ENCODE results near the gene TAAR2.
"Not testable (repeated sequence)": the region's sequence is repeated elsewhere in the genome, so short reads cannot be mapped to it uniquely, and the experiment has no call there.

TAAR2 gene
- total RNA-seq, result 0 reads per million in 4 experiments

- DNase-seq, result no peak
Measured at GRCh38 chr6:132624175-132624574, at the start of gene TAAR2. Gene TAAR2 (minus strand): TSS chr6:132624275. CDS start chr6:132624275, 0 bp downstream.

GRCh38 chr6:132673376-132674094 is 49.5 kb upstream of the TAAR2 start:
- DNase-seq, result no peak

- DNase-seq, result no peak
Measured at GRCh38 chr6:132671295-132671694, 47.2 kb upstream of the TAAR2 start.

DNA sequence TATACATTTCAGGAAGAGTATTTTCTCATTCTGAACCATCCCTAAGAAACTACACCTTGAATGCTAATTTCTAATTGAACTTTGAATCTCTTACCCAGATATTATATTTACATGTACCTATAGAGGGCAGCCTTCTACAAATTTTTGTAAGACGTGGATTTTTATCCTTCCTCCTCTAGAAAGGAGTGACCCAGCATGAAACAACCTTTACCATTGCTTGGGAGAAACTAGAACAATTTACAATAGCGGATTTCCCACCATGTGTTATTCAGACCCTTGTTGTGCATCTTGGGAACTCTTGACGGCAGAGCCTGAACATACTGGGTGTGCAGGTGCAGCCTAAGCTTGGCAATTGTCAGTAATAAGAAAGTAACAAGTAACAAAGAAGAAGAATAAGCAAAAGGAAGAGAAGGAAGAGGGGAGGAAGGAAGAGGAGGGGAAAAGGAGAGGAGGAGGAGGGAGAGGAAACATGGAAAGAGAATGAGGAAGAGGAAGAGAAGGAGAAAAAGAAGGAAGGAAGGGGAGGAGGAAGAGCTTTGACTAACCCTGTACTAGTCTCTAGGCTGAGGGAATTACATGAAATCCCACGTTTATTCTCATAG is 45.7 kb upstream of the TAAR2 start:
- no peak for DNase-seq

DNA sequence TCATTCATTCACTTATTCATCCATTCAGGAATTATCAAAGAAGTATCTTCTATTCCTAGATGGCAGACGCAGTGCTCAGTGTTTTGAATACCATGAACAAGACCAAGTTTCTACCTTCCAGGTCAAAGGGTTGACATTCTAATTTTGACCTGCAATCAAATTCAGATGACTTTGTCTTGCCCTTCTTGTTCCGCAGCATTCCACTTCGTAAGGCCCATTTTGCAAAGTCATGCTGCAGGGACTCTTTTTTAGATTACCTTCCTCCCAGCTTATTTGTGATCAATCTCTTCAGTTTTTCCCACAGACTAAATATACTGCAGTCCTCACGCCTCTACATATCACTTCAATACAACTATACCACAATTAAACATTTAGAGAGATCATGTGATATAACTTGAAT is 42.0 kb upstream of the TAAR2 start:
- DNase-seq, result no peak

GRCh38 chr6:132664309-132665034 is 40.4 kb upstream of the TAAR2 start:
- DNase-seq, result no peak

GRCh38 chr6:132663661-132664060 is 39.6 kb upstream of the TAAR2 start:
- no peak for DNase-seq

DNA sequence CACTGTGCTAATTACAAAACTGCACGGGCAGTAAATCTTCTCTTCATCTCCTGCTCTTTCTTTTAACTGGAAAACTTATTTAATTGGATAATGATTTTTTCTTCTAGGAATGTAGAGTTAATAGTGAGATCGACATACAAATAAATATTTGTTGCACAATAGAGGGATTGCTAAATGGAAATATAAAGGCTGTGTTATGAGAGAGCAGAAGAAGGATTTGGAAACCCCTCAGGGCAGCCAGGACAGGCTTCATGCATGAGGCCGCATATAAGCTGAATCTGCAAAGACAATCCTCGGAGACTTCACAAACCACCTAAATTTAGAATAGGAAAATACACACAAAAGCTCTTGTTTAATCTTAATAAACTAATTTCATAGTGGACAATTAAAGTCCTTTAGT is 37.8 kb upstream of the TAAR2 start:
- DNase-seq, result no peak

- no peak for DNase-seq
Measured at GRCh38 chr6:132659082-132659481, 35.0 kb upstream of the TAAR2 start, which contains the start of gene TAAR1. Gene TAAR1 (minus strand): TSS chr6:132659182. CDS start chr6:132646003, 13,179 bp downstream.

DNA sequence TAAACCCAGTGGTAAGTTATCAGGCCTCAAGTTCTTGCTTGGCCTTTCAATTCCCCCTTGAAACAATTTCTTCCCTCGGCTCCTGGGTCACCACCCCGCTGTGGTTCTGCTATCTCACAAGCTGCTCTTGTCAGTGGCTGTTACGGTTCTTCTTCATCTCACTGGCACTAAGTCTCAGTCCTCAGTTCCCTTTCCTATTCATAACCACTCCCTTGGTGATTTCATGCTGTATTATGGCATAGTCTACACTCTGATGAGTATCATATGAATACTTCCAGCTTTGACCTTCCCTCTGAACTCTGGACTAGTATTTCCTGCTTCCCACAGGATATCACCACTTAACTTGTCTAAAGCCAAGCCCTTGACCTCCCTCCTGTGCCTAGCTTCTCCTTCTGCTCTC is 27.0 kb upstream of the TAAR2 start:
- no peak for DNase-seq

GRCh38 chr6:132650429-132650828 is 26.4 kb upstream of the TAAR2 start:
- no peak for DNase-seq

- DNase-seq, result no peak
Measured at GRCh38 chr6:132648828-132649227, 24.8 kb upstream of the TAAR2 start.

DNA sequence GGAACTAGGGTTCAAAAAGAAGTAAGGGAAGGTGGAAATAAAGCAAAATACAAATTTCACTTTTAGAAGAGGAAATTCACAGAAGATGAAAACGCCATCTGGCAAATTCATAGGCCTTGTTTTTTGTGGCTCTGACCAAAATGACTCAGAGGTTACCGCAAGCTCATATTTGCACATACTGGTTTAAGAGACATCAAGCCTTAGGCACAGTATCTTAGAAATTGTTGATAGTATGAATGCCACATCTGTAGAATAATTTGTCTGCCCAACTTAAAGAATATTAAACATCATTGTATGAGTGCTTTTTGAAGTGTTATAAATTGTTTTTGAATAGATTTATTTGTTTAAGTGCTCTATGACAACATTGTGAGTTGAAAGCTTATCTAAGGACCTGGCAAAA is 24.3 kb upstream of the TAAR2 start:
- no peak for DNase-seq

DNA sequence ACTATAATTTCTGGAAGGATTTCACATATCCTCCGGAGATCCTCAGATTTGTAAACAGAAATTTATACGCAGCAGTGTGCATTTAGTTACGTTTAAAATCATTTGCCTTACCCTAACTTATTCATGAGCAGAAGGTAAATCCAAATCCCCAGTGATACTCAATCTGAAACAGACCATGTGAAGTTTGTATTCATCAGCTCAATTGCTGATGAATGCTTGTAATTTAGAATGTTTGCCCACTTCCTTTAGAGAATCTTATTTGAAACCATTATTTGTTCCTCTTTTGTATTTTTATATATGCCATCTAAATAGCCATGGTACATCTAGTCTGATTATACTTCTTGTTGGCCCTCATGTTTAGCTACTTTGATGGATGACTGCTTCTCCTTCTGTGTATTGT is 19.5 kb upstream of the TAAR2 start:
- DNase-seq, result no peak

DNA sequence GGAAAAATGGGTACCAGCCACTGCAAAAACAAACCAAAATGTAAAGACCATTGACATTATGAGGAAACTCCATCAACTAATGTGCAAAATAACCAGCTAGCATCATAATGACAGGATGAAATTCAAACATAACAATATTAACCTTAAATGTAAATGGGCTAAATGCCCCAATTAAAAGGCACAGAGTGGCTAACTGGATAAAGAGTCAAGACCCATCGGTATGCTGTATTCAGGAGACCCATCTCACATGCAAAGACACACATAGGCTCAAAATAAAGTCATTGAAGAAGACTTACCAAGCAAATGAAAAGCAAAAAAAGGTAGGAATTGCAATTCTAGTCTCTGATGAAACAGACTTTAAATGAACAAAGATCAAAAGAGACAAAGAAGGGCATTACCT is 13.1 kb upstream of the TAAR2 start:
- DNase-seq, result not testable (repeated sequence)

GRCh38 chr6:132635906-132636305 is 11.8 kb upstream of the TAAR2 start:
- not testable (repeated sequence) for DNase-seq

GRCh38 chr6:132635288-132635687 is 11.2 kb upstream of the TAAR2 start:
- not testable (repeated sequence) for DNase-seq

DNA sequence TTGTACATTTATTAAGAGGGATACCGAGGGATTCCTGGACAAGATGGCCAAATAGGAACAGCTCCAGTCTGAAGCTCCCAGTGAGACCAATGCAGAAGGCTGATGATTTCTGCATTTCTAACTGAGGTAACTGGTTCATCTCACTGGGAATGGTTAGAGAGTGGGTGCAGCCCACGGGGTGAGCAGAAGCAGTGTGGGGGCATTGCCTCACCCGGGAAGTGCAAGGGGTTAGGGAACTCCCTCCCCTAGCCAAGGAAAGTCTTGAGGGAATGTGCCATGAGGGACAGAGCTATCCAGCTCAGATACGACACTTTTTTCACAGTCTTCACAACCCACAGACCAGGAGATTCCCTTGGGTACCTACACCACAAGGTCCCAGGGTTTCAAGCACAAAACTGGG is 10.7 kb upstream of the TAAR2 start:
- DNase-seq, result no peak

- no peak for DNase-seq
Measured at GRCh38 chr6:132633362-132633761, 9.3 kb upstream of the TAAR2 start.

DNA sequence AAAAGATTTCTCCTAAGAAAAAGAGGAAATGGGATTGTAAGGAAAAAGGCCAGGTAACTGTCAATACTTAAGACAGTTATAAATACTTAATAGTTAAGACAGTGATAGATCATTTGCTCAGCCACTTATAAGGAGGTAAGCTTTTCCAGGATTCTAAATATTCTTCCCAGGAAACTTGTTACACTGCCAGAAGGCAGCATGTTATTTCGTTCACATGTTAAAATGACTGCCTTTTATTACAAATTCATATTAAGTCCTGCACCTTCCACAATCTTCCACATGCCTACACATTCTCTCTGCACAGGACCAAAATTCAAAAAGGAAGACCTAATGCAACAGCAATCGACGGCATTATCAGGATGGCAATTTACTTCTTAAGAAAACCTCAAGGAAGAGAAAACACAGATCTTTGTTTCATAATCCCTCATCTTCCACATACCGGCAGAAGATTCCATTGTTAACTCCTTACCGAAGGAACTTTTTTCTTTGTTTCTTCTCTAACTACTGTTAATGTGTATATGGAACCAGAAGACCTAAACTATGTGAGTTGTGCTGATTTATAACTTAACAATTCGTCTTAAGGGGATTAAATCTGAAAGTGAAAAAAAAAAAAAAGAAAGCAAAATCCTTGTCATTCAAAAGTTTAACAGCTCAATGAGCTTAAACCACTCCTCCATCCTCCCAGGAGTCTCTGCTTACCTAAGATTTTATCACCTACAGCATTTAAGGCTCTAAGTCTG is 799 bp downstream of the TAAR2 start:
- DNase-seq, result no peak

DNA sequence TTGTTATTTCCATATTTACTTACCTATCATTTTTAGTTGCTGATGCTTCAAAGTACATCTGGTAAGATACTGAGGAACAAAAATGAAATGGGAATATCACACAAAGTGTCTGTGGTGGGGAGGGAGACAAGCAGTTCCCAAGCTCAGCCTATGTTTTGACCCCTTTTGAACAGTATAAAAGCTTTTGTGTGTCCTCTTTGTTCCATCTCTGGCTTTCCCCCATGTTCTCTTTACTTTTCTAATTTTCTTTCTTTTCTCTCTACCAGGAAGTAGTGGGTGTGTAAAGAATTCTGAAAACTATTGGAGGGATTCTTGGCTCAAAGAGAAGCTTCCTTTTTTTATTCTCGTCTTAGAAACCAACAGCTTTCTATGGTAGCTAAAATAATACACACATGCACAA is 7.4 kb downstream of the TAAR2 start:
- no peak for DNase-seq

- no peak for DNase-seq
Measured at GRCh38 chr6:132614554-132614953, 9.5 kb downstream of the TAAR2 start.

- DNase-seq, result no peak
Measured at GRCh38 chr6:132612449-132613108, 11.5 kb downstream of the TAAR2 start.
